PC-3 (cell line): ENCODE results near the gene DNAH14. TPM values are rescaled to one million over a fixed set of nuclear protein-coding genes. Genes with fewer than 3 reads are reported as not detected.

Experiments used
- ATAC-seq: fragments of 200-7000 bp; cut with Tn5 transposase; 2 replicates; pipeline ENCODE4 v1.9.1; 2020; ENCODE audit warnings: mild to moderate bottlenecking, moderate library complexity
- BruUV-seq: library from RNA; stranded (reverse); fragments of 400-500 nt; replicated peaks from 2 replicates; lab custom pipeline; 2021; lab: Mats Ljungman, UMichigan
- CTCF ChIA-PET: fragments of 300-600 bp; sonication (Branson Sonifier 250); formaldehyde crosslinking; loops from one replicate; lab custom pipeline; 2022; ENCODE audit warnings: antibody characterized with exemption; lab: Charles Lee
- POLR2A ChIA-PET: fragments of 300-600 bp; sonication (Branson Sonifier 250); formaldehyde crosslinking; loops from one replicate; lab custom pipeline; 2022; ENCODE audit warnings: antibody characterized with exemption; ENCODE audit not compliant: unreplicated experiment; lab: Charles Lee
- DNase-seq: peaks from one replicate; pipeline ENCODE4 v3.0.0-alpha.2; 2015
- H2AFZ ChIP-seq: fragments of 300-600 bp; sonication (generic); 2 replicates; pipeline ENCODE4 v1.6.0; 2016; ENCODE audit warnings: antibody characterized with exemption, low read length
- H3F3A ChIP-seq: fragments of 300-600 bp; sonication (generic); one replicate; pipeline ENCODE4 v1.6.0; 2017; ENCODE audit warnings: antibody characterized with exemption, low read length, control low read depth, mild to moderate bottlenecking; ENCODE audit not compliant: unreplicated experiment
- H3K27ac ChIP-seq: fragments of 300-600 bp; sonication (generic); 2 replicates; pipeline ENCODE4 v1.5.1; 2016; ENCODE audit warnings: mild to moderate bottlenecking, low read length
- H3K27me3 ChIP-seq: fragments of 300-600 bp; sonication (generic); 2 replicates; pipeline ENCODE4 v1.6.1; 2016; ENCODE audit warnings: low read length, mixed read lengths
- H3K36me3 ChIP-seq: fragments of 300-600 bp; sonication (generic); 2 replicates; pipeline ENCODE4 v1.6.1; 2016; ENCODE audit warnings: low read depth, mixed run types, low read length, mixed read lengths
- H3K4me1 ChIP-seq: fragments of 300-600 bp; sonication (generic); 2 replicates; pipeline ENCODE4 v1.5.1; 2016; ENCODE audit warnings: low read length; ENCODE audit not compliant: insufficient read depth
- H3K4me2 ChIP-seq: fragments of 300-600 bp; sonication (generic); 2 replicates; pipeline ENCODE4 v1.6.0; 2016; ENCODE audit warnings: low read length
- H3K4me3 ChIP-seq: fragments of 300-600 bp; sonication (generic); 2 replicates; pipeline ENCODE4 v1.5.1; 2016; ENCODE audit warnings: mild to moderate bottlenecking, low read length, mixed read lengths
- H3K79me2 ChIP-seq: fragments of 300-600 bp; sonication (generic); 2 replicates; pipeline ENCODE4 v1.6.1; 2017; ENCODE audit warnings: low read length, mixed read lengths
- H3K9ac ChIP-seq: fragments of 300-600 bp; sonication (generic); 2 replicates; pipeline ENCODE4 v1.6.0; 2016; ENCODE audit warnings: mild to moderate bottlenecking, low read length
- H3K9me2 ChIP-seq: fragments of 300-600 bp; sonication (generic); replicated peaks from 2 replicates; pipeline ENCODE4 v1.6.1; 2016; ENCODE audit warnings: mixed run types, low read length, mixed read lengths
- H3K9me3 ChIP-seq: fragments of 300-600 bp; sonication (generic); 2 replicates; pipeline ENCODE4 v1.6.1; 2016; ENCODE audit warnings: low read length, mixed read lengths
- H4K20me1 ChIP-seq: fragments of 300-600 bp; sonication (generic); 2 replicates; pipeline ENCODE4 v1.6.1; 2016; ENCODE audit warnings: low read length, mixed read lengths
- EZH2 ChIP-seq: fragments of 300-600 bp; sonication (generic); IDR thresholded peaks from one replicate; pipeline ENCODE4 v1.6.1; 2017; ENCODE audit warnings: antibody characterized with exemption, mild to moderate bottlenecking, low read length; ENCODE audit not compliant: unreplicated experiment
- EZH2phosphoT487 ChIP-seq: fragments of 300-600 bp; sonication (generic); IDR thresholded peaks from 2 replicates; pipeline ENCODE4 v1.6.1; 2018; ENCODE audit warnings: mild to moderate bottlenecking, antibody characterized with exemption, low read length, borderline replicate concordance
- intact Hi-C: fragments of 100-400 bp; cut with micrococcal nuclease; formaldehyde crosslinking; loops from 2 replicates; pipeline ENCODE4 v1.9.0; 2023
- total RNA-seq: library from RNA; depleted of rRNA; stranded (reverse); fragments of >200 nt; gene quantifications from 2 replicates; pipeline ENCODE4 v1.2.3, GENCODE V29; 2014
- TF ChIP-seq, protein P1 (sequence below): fragments of 300-600 bp; sonication (generic); conservative IDR thresholded peaks from 2 replicates; pipeline ENCODE4 v1.5.1; 2017; ENCODE audit warnings: antibody characterized with exemption, low read depth, mild to moderate bottlenecking, low read length

Gene DNAH14
- total RNA-seq, 1 experiment from 2014 or later = 42.8 TPM

DNA sequence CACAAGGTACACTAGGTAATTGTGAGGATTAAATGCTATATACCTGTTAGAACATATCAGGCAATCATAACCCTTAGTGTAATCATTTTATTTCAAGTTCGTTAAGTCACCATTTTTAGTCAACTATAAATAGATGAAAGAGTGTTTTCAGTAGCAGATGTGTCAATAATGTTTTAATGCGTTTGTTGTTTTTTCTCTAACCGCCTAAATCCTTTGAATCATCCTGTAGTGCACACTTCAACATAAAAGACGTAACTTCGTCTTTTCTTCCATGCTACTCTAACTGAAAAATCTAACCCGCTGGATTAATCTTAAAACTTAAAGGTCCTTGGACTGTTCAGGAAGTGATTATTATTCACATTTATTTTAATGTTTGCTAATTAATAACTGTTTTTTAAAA lies 505.6 kb downstream of the DNAH14 start:
- Histone ChIP-seq H2AFZ (no peak overlapping the region), H4K20me1 (no peaks in the 10 kb centered on the region), H3K4me1 (no peaks in the 10 kb centered on the region), H3K9ac (no peak overlapping the region), H3K27me3 (no peaks in the 10 kb centered on the region), H3K9me2 (no peaks in the 10 kb centered on the region), H3K4me2 (no peak overlapping the region), H3K27ac (no peak overlapping the region), H3F3A (no peaks in the 10 kb centered on the region), H3K4me3 (no peak overlapping the region), H3K79me2 (no peaks in the 10 kb centered on the region), H3K36me3 (no peaks in the 10 kb centered on the region), H3K9me3 (no peaks in the 10 kb centered on the region)
- no peak for ATAC-seq
- ChIA-PET POLR2A (no interaction called here), CTCF (no interaction called here)
- BruUV-seq = no TSS peak
- TF ChIP-seq EZH2 (no peak), EZH2phosphoT487 (no peak)
- TF ChIP-seq, protein P1, sequence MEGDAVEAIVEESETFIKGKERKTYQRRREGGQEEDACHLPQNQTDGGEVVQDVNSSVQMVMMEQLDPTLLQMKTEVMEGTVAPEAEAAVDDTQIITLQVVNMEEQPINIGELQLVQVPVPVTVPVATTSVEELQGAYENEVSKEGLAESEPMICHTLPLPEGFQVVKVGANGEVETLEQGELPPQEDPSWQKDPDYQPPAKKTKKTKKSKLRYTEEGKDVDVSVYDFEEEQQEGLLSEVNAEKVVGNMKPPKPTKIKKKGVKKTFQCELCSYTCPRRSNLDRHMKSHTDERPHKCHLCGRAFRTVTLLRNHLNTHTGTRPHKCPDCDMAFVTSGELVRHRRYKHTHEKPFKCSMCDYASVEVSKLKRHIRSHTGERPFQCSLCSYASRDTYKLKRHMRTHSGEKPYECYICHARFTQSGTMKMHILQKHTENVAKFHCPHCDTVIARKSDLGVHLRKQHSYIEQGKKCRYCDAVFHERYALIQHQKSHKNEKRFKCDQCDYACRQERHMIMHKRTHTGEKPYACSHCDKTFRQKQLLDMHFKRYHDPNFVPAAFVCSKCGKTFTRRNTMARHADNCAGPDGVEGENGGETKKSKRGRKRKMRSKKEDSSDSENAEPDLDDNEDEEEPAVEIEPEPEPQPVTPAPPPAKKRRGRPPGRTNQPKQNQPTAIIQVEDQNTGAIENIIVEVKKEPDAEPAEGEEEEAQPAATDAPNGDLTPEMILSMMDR = no peak
- no peak for DNase-seq
- intact Hi-C loops = no loop called here

DNA sequence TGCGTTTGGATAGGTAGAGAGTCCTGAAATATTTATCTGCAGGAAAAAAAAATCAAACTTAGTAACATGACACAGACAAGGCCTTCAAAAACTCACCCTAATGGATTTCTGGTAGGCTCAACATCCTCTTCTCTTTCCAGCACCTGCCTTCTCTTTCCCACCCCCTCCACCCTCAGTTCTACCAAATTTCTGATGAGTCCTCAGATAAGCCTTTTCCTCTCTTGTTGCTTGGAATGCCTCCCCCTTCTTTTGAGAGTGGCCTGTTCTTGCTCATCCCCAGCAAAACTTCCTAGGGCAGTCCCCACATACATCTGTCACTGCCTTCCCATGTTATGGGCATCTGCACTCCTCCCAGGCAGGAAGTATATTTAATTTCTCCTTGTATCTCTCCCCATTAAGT lies 506.0 kb downstream of the DNAH14 start:
- Histone ChIP-seq H3K4me2 (no peak overlapping the region), H3K79me2 (no peaks in the 10 kb centered on the region), H3K27ac (no peak overlapping the region), H2AFZ (no peak overlapping the region), H3K27me3 (no peaks in the 10 kb centered on the region), H3K36me3 (no peaks in the 10 kb centered on the region), H3K4me1 (no peaks in the 10 kb centered on the region), H4K20me1 (no peaks in the 10 kb centered on the region), H3K4me3 (no peak overlapping the region), H3K9ac (no peak overlapping the region), H3K9me3 (no peaks in the 10 kb centered on the region), H3F3A (no peaks in the 10 kb centered on the region), H3K9me2 (no peaks in the 10 kb centered on the region)
- TF ChIP-seq EZH2 = no peak
- TF ChIP-seq, protein P1 = no peak
- TF ChIP-seq EZH2phosphoT487 = no peak
- DNase-seq (no peak), ATAC-seq (no peak)
- ChIA-PET CTCF (no interaction called here), POLR2A (no interaction called here)
- intact Hi-C loops = no loop called here
- no TSS peak for BruUV-seq

DNA sequence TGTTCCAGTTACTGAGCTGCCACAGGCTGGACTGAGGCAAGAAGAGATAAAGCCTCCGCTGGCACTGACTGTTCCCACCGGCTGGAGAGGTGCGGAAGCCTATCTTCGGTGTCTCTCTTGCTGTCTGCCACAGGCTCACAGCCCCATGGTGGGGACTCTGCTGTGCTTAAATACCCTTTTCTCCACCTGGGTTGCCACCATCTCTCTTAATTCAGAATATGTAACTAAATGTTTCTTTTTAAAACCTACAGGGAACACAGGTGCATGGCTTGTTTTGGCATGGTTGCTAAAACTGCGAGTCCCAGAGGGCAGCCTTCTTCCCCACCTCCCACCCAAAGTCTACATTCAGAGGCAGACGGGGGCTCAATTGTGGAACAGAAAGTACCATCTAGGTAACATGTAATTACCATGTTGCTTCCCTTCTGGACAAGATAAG lies 506.5 kb downstream of the DNAH14 start:
- ATAC-seq = no peak
- no peaks in the 10 kb centered on the region for H3K9me3 ChIP-seq
- TF ChIP-seq EZH2 = no peak
- TF ChIP-seq, protein P1 = no peak
- no peak for TF ChIP-seq EZH2phosphoT487

More for the DNA sequence above, 506.5 kb downstream of the DNAH14 start:
- H3K4me2 ChIP-seq = no peak overlapping the region
- H3K79me2 ChIP-seq = no peaks in the 10 kb centered on the region
- no TSS peak for BruUV-seq
- H4K20me1 ChIP-seq = no peaks in the 10 kb centered on the region
- no peaks in the 10 kb centered on the region for H3K4me1 ChIP-seq
- no peak overlapping the region for H3K9ac ChIP-seq
- H3K9me2 ChIP-seq = no peaks in the 10 kb centered on the region
- ChIA-PET POLR2A (no interaction called here), CTCF (no interaction called here)
- H3K4me3 ChIP-seq = no peak overlapping the region
- H3F3A ChIP-seq = no peaks in the 10 kb centered on the region
- H3K27me3 ChIP-seq = no peaks in the 10 kb centered on the region
- H3K27ac ChIP-seq = no peak overlapping the region
- no peaks in the 10 kb centered on the region for H3K36me3 ChIP-seq
- DNase-seq = no peak
- no peak overlapping the region for H2AFZ ChIP-seq
- intact Hi-C loops = no loop called here
